Measurements from ENCODE around the gene CLUH. TPM values are rescaled to one million over a fixed set of nuclear protein-coding genes. Genes with fewer than 3 reads are reported as not detected.
"Not testable (repeated sequence)": the region's sequence is repeated elsewhere in the genome, so short reads cannot be mapped to it uniquely, and the experiment has no call there.

Gene CLUH
- total RNA-seq, 1 donor from 2014 or later: 87.4 TPM

DNA sequence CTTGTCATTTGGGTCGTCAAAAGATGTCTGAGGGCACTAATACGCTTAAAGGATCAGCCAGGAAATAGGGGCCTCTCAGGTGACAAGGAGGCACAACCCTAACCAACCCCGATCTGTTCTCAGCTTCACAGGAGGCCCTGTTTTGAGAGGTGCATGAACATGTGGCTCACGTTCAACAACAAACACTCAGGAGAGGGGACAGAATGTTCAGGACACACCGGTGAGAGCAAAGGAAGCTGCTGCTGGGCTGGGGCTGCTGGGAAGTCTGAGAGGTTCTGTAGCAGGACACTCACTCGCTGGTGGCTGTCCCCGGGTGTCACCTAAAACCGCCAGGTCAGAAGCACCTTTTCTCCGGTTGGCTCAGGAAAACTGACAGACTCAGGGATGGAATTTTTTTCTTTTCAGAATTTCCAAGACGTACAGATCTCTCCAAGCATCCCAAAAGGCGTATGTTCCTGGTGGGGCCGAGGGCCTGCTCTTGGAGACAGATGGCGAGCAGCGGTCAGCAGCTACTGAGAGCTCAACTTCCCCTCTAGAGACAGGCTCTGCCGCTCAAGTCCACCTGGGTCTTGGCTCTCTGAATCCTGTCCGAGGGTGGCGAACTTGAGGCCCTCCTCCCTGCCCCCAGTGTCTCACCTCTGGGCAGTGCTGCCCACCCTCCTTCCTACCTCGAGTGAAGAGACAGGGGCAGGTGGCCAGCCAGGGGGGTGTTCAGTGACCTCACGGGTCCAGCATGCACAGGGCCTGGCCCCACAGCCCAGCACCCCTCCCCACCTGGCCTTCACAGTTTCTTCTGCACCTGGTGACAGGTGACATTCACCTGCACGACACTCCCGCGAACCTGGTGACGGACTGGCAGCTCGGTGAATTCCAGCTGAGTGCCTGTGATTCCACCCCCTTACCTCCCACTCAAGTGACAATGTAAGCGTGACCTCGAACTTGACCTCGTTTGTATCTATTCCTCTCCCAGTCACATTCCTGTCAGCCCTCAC, 22.9 kb downstream of the CLUH start:
- DNase-seq (ENCODE audit: low spot score): no peak

GRCh38 chr17:2687074-2687418, 24.5 kb downstream of the CLUH start:
- no peak for DNase-seq (ENCODE audit: low spot score)

GRCh38 chr17:2685696-2686095, 25.9 kb downstream of the CLUH start:
- no peak for DNase-seq (ENCODE audit: low spot score)

GRCh38 chr17:2684549-2684948, 27.0 kb downstream of the CLUH start:
- no peak for DNase-seq (ENCODE audit: low spot score)

GRCh38 chr17:2683912-2684311, 27.7 kb downstream of the CLUH start:
- DNase-seq (ENCODE audit: low spot score): peak; percentile 53

DNA sequence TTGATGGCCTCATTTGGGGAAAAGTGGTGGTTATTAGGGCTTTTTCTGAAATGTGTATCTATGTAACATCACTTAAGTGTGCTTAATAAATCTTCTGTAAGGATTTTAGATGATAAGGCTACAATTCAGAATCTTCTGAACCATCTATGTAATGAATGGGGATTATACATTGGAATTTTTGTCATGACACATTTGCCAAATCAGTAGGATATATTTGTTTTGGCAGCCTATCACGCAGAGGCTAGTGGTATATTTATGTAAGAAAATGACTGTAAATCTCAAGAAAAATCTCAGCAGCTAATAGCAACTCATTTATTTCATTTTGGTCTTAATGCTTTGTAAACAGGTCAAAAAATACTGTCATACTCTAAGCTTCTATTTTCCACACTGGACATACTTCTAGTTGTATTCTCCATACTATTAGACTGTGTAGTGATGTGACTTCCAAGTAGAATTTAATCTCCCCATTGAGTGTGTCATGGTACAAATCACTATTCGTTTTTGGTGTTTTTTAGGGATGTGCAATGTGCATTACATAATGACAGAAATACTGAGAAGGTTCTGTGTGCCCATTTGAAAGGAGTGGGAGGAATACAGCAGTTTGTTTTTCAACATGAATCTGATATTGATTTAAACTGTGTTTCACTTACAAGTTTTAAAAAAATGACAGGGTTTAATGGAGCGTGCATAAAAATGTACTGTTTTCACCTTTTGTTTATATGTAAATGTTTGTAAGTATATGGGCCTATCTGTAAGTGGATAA, 29.2 kb downstream of the CLUH start:
- no peak for DNase-seq (ENCODE audit: low spot score)

GRCh38 chr17:2681650-2682049, 29.9 kb downstream of the CLUH start:
- DNase-seq (ENCODE audit: low spot score): no peak

- no peak for DNase-seq (ENCODE audit: low spot score)
These were observed 30.6 kb downstream of the CLUH start for GRCh38 chr17:2680961-2681360.

GRCh38 chr17:2679247-2679646, 32.3 kb downstream of the CLUH start:
- DNase-seq (ENCODE audit: low spot score): not testable (repeated sequence)

DNA sequence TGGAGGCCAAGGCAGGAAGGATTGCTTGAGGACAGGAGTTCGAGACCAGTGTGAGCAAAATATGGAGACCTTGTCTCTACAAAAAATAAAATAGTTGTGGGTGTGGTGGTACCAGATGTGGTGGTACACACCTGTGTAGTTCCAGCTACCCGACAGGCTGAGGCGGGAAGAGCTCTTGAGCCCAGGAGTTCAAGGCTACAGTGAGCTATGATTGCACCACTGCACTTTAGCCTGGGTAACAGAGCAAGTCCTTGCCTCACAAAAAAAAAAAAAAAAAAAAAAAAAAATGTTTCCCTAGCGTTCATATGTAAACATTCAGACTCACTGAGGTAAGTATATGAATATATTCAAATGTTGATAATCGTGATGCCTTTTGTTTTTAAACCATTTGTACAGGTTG, 39.5 kb downstream of the CLUH start:
- DNase-seq (ENCODE audit: low spot score): no peak

DNA sequence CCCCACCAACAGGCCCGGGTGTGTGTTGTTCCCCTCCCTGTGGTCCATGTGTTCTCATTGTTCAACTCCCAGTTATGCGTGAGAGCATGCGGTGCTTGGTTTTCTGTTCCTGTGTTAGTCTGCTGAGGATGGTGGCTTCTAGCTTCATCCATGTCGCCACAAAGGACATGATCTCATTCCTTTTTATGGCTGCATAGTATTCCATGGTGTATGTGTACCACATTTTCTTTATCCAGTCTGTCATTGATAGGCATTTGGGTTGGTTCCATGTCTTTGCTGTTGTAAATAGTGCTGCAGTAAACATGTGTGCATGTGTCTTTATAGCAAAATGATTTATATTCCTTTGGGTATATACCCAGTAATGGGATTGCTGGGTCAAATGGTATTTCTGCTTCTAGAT, 51.2 kb downstream of the CLUH start:
- DNase-seq (ENCODE audit: low spot score): not testable (repeated sequence)

DNA sequence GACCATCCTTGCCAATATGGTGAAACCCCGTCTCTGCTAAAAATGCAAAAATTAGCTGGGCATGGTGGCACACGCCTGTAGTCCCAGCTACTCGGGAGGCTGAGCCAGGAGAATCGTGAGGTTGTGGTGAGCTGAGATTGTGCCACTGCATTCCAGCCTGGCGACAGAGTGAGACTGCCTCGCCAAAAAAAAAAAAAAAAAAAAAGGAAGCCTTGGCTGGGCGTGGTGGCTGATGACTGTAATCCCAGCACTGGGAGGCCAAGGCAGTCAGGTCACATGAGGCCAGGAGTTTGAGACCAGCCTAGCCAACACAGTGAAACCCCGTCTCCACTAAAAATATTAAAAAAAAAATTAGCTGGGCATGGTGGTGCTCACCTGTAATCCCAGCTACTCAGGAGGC, 52.2 kb downstream of the CLUH start:
- not testable (repeated sequence) for DNase-seq (ENCODE audit: low spot score)

GRCh38 chr17:2656283-2656682, 55.3 kb downstream of the CLUH start:
- DNase-seq (ENCODE audit: low spot score): no peak

DNA sequence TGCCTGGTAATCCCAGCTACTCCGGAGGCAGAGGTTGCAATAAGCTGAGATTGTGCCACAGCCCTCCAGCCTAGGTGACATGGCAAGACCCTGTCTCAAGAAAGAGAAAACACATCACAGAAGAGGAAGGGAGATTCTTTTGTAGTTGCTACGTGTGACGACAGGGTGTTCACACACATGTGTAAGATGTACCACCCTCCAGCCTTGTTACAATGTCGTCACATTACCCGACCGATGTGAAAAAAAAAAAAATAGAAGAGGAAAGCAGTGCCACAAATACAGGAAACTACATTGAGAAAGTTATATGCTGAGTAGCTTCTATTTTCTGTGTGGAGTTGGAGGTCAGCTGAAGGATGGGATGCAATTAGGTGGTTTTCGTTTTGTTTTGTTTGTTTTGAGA, 56.0 kb downstream of the CLUH start:
- DNase-seq (ENCODE audit: low spot score): no peak

DNA sequence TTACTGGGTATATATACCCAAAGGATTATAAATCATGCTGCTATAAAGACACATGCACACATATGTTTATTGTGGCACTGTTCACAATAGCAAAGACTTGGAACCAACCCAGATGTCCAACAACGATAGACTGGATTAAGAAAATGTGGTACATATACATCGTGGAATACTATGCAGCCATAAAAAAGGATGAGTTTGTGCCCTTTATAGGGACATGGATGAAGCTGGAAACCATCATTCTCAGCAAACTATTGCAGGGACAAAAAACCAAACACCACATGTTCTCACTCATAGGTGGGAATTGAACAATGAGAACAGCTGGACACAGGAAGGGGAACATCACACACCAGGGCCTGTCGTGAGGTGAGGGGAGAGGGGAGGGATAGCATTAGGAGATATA, 58.7 kb downstream of the CLUH start:
- DNase-seq (ENCODE audit: low spot score): not testable (repeated sequence)

DNA sequence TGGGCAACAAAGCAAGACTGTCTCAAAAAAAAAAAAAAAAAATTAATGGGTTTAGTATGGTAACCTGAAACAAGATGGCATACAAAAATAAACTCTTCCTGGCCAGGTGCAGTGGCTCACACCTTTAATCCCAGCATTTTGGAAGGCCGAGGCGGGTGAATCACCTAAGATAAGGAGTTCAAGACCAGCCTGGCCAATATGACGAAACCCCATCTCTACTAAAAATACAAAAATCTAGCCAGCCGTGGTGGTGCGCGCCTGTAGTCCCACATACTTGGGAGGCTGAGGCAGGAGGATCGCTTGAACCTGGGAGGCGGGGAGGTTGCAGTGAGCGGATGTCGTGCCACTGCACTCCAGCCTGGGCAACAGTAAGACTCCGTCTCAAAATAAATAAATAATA, 62.4 kb downstream of the CLUH start:
- DNase-seq (ENCODE audit: low spot score): no peak

GRCh38 chr17:2647957-2648356, 63.6 kb downstream of the CLUH start:
- DNase-seq (ENCODE audit: low spot score): no peak

DNA sequence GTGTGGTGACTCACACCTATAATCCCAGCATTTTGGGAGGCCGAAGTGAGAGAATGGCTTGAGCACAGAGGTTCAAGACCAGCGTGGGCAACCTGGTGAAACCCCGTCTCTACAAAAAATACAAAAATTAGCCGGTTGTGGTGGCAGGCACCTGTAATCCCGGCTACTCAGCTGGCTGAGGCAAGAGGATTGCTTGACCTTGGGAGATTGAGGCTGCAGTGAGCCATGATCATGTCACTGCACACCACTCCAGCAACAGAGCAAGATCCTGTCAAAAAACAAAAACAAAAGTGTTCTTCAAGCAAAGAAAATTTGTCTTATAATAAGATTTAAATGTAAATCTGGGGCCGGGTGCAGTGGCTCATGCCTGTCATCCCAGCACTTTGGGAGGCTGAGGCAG, 66.6 kb downstream of the CLUH start:
- DNase-seq (ENCODE audit: low spot score): no peak

Other genes starting within 250 kb of the CLUH start
- gene METTL16, start 199.9 kb downstream of the CLUH start, total RNA-seq: 26.1 TPM
- gene PAFAH1B1, start 118.1 kb downstream of the CLUH start, total RNA-seq: 110 TPM
- gene CCDC92B, start 37.9 kb upstream of the CLUH start, total RNA-seq: 0.14 TPM
- gene RAP1GAP2, start 84.7 kb upstream of the CLUH start, total RNA-seq: 32.8 TPM